H1 (cell line): ENCODE results near the gene PIMREG. TPM values are rescaled to one million over a fixed set of nuclear protein-coding genes. Genes with fewer than 3 reads are reported as not detected.

Experiments
- CTCF ChIA-PET: fragments of 300-600 bp; sonication (Branson Sonifier 250); formaldehyde crosslinking; loops from one replicate; lab custom pipeline; 2021; ENCODE audit not compliant: partially characterized antibody; lab: Charles Lee
- POLR2A ChIA-PET: fragments of 300-600 bp; sonication (Branson Sonifier 250); formaldehyde crosslinking; loops from one replicate; lab custom pipeline; 2021; ENCODE audit warnings: inconsistent platforms; ENCODE audit not compliant: partially characterized antibody; lab: Charles Lee
- DNase-seq, 2 experiments: peaks; one replicate each; pipeline versions ENCODE4 v3.0.0 to v3.0.0-alpha.2; 2010 to 2022; ENCODE audit warnings: low spot score in 2 of 2, low read depth in 1 of 2, mixed read lengths in 1 of 2
- FAIRE-seq: peaks from 2 replicates; lab custom pipeline; 2011; peaks lifted over from hg19 to GRCh38; lab: Jason Lieb, UNC
- H2AFZ ChIP-seq: 2 replicates; pipeline ENCODE4 v1.8.1; 2012; ENCODE audit warnings: low read length, inconsistent platforms
- H2AK5ac ChIP-seq: 2 replicates; pipeline ENCODE4 v1.6.1; 2013; ENCODE audit warnings: low read depth, low read length
- H2BK120ac ChIP-seq: replicated peaks from 2 replicates; pipeline ENCODE3; 2013; ENCODE audit warnings: low read depth, low read length, inconsistent platforms
- H2BK12ac ChIP-seq: 2 replicates; pipeline ENCODE4 v1.6.1; 2013; ENCODE audit warnings: low read depth, low read length
- H2BK15ac ChIP-seq: 2 replicates; pipeline ENCODE4 v1.6.1; 2013; ENCODE audit warnings: low read length
- H2BK20ac ChIP-seq: 2 replicates; pipeline ENCODE4 v1.6.1; 2013; ENCODE audit warnings: low read length
- H2BK5ac ChIP-seq: 2 replicates; pipeline ENCODE4 v1.6.1; 2013; ENCODE audit warnings: low read depth, low read length
- H3K14ac ChIP-seq: 2 replicates; pipeline ENCODE4 v1.6.1; 2013; ENCODE audit warnings: inconsistent platforms; ENCODE audit not compliant: insufficient read length
- H3K18ac ChIP-seq: 2 replicates; pipeline ENCODE4 v1.6.1; 2013; ENCODE audit warnings: low read length; ENCODE audit errors: extremely low read depth
- H3K23ac ChIP-seq: 2 replicates; pipeline ENCODE4 v1.6.1; 2013; ENCODE audit warnings: inconsistent platforms; ENCODE audit not compliant: insufficient read length
- H3K23me2 ChIP-seq: 2 replicates; pipeline ENCODE4 v1.6.1; 2013; ENCODE audit warnings: low read depth, low read length
- H3K27ac ChIP-seq: 2 replicates; pipeline ENCODE4 v1.6.1; 2011; ENCODE audit warnings: low read depth, low read length, inconsistent platforms
- H3K27me3 ChIP-seq, 4 experiments: replicated peaks in 1 of 4; 1 replicate in 1 of 4; 2 replicates in 3 of 4; pipeline versions ENCODE4 v1.6.1 to v1.8.1; 2011 to 2013; ENCODE audit warnings: low read length in 3 of 4, mild to moderate bottlenecking in 3 of 4, inconsistent platforms in 2 of 4, mixed read lengths in 2 of 4, moderate library complexity in 1 of 4; ENCODE audit not compliant: control insufficient read depth in 3 of 4, insufficient read depth in 3 of 4; ENCODE audit errors: extremely low read depth in 1 of 4
- H3K36me3 ChIP-seq, 4 experiments: 2 replicates each; pipeline versions ENCODE4 v1.6.1 to v1.8.1; 2011 to 2013; ENCODE audit warnings: mild to moderate bottlenecking in 4 of 4, low read length in 3 of 4, moderate library complexity in 2 of 4, control low read depth in 1 of 4, inconsistent platforms in 1 of 4; ENCODE audit not compliant: insufficient read depth in 4 of 4, control insufficient read depth in 2 of 4
- H3K4ac ChIP-seq: replicated peaks from 2 replicates; pipeline ENCODE3; 2013; ENCODE audit warnings: low read length, low read depth, mixed read lengths, inconsistent platforms; ENCODE audit not compliant: insufficient read length
- H3K4me1 ChIP-seq, 4 experiments: replicated peaks in 1 of 4; 1 replicate in 1 of 4; 2 replicates in 3 of 4; pipeline versions ENCODE4 v1.6.1 to v1.8.1; 2011 to 2013; ENCODE audit warnings: low read length in 3 of 4, inconsistent platforms in 2 of 4, mixed read lengths in 1 of 4; ENCODE audit not compliant: insufficient read depth in 4 of 4, control insufficient read depth in 3 of 4
- H3K4me2 ChIP-seq, 2 experiments: 2 replicates each; pipeline versions ENCODE4 v1.6.1 to v1.8.1; 2011 to 2013; ENCODE audit warnings: low read depth in 2 of 2, low read length in 2 of 2, control low read depth in 1 of 2, inconsistent platforms in 1 of 2, mild to moderate bottlenecking in 1 of 2; ENCODE audit not compliant: insufficient read depth in 1 of 2
- H3K4me3 ChIP-seq, 4 experiments: fragments of 200-600, 300-600 bp in 1 of 4; sonication (generic), shearing (Covaris generic), sonication (Bioruptor Twin) in 1 of 4; 2 replicates each; pipeline versions ENCODE4 v1.5.1 to v1.8.1; 2011 to 2016; ENCODE audit warnings: low read length in 4 of 4, low read depth in 3 of 4, control low read depth in 2 of 4, inconsistent platforms in 2 of 4, mild to moderate bottlenecking in 2 of 4, mixed read lengths in 1 of 4, moderate library complexity in 1 of 4; ENCODE audit not compliant: insufficient read depth in 2 of 4; ENCODE audit errors: extremely low read depth in 1 of 4
- H3K56ac ChIP-seq: replicated peaks from 2 replicates; pipeline ENCODE3; 2013; ENCODE audit warnings: low read depth, mild to moderate bottlenecking, mixed read lengths, low read length, inconsistent platforms; ENCODE audit not compliant: insufficient read length
- H3K79me1 ChIP-seq: 2 replicates; pipeline ENCODE4 v1.6.1; 2013; ENCODE audit warnings: low read depth, low read length, control low read depth
- H3K79me2 ChIP-seq, 2 experiments: 2 replicates each; pipeline versions ENCODE4 v1.6.1 to v1.8.1; 2012 to 2013; ENCODE audit warnings: low read length in 2 of 2, mild to moderate bottlenecking in 2 of 2, inconsistent platforms in 1 of 2; ENCODE audit not compliant: insufficient read depth in 2 of 2, control insufficient read depth in 1 of 2
- H3K9ac ChIP-seq, 4 experiments: replicated peaks in 1 of 4; 1 replicate in 1 of 4; 2 replicates in 3 of 4; pipeline versions ENCODE4 v1.6.1 to v1.8.1; 2011 to 2013; ENCODE audit warnings: low read depth in 3 of 4, low read length in 3 of 4, control low read depth in 2 of 4, mild to moderate bottlenecking in 2 of 4, moderate library complexity in 2 of 4, inconsistent platforms in 1 of 4; ENCODE audit errors: extremely low read depth in 1 of 4
- H3K9me3 ChIP-seq, 2 experiments: 2 replicates each; pipeline versions ENCODE4 v1.6.1 to v1.8.1; 2012 to 2013; ENCODE audit warnings: mild to moderate bottlenecking in 2 of 2, moderate library complexity in 2 of 2, control low read depth in 1 of 2, inconsistent platforms in 1 of 2, low read depth in 1 of 2, low read length in 1 of 2, mixed read lengths in 1 of 2; ENCODE audit not compliant: insufficient read depth in 2 of 2
- H4K20me1 ChIP-seq, 2 experiments: replicated peaks in 1 of 2; 2 replicates each; pipeline versions ENCODE3 to v1.8.1; 2011 to 2013; ENCODE audit warnings: inconsistent platforms in 2 of 2, low read length in 2 of 2, mild to moderate bottlenecking in 1 of 2; ENCODE audit not compliant: insufficient read depth in 2 of 2, control insufficient read depth in 1 of 2
- H4K5ac ChIP-seq: 2 replicates; pipeline ENCODE4 v1.6.1; 2013; ENCODE audit warnings: low read length, low read depth, mixed read lengths, inconsistent platforms; ENCODE audit not compliant: insufficient read length
- H4K8ac ChIP-seq: 2 replicates; pipeline ENCODE4 v1.8.0; 2013; ENCODE audit warnings: mild to moderate bottlenecking, moderate library complexity, low read length, inconsistent platforms; ENCODE audit not compliant: insufficient read depth; ENCODE audit errors: extremely low read depth
- H4K91ac ChIP-seq: replicated peaks from 2 replicates; pipeline ENCODE3; 2013; ENCODE audit warnings: low read length, mixed read lengths, inconsistent platforms; ENCODE audit not compliant: insufficient read length
- CBX8 ChIP-seq: fragments of 300-800, 300-1000 bp; sonication (generic); IDR thresholded peaks from 2 replicates; pipeline ENCODE4 v1.7.1; 2016; ENCODE audit warnings: low read depth, low read length, borderline replicate concordance
- CEBPB ChIP-seq: IDR thresholded peaks from 2 replicates; pipeline ENCODE4 v1.6.1; 2012; ENCODE audit warnings: low read depth, low read length
- CREB1 ChIP-seq: IDR thresholded peaks from 2 replicates; pipeline ENCODE4 v1.6.1; 2012; ENCODE audit warnings: inconsistent platforms
- GABPA ChIP-seq: IDR thresholded peaks from 2 replicates; pipeline ENCODE4 v1.6.1; 2011; ENCODE audit warnings: mild to moderate bottlenecking, low read length, moderate library complexity, borderline replicate concordance; ENCODE audit not compliant: insufficient read depth
- KDM4A ChIP-seq: IDR thresholded peaks from one replicate; pipeline ENCODE4 v1.7.1; 2012; ENCODE audit warnings: low read depth, mild to moderate bottlenecking, moderate library complexity, low read length, inconsistent platforms; ENCODE audit not compliant: severe bottlenecking
- WGBS, 2 experiments: shearing (Covaris generic) in 1 of 2; methylation state at CpG; one replicate each; pipeline versions ENCODE4 v1.1.6 to v1.1.7; 2013 to 2015; ENCODE audit warnings: low lambda C conversion rate in 2 of 2, mixed read lengths in 2 of 2, inconsistent platforms in 1 of 2, low coverage in 1 of 2, missing lambda C conversion rate in 1 of 2; ENCODE audit not compliant: insufficient replicate concordance in 2 of 2, insufficient coverage in 1 of 2, insufficient read length in 1 of 2; ENCODE audit errors: extremely low coverage in 1 of 2, missing lambda C conversion rate in 1 of 2; 5-methylcytosine and 5-hydroxymethylcytosine counted together
- polyA plus RNA-seq, 7 experiments: library from polyadenylated mRNA; depleted of rRNA in 3 of 7; stranded (reverse) in 5 of 7; unstranded in 2 of 7; fragments of >200 nt in 5 of 7; fragments of 200-250 nt in 2 of 7; gene quantifications; 1 replicate in 5 of 7; 2 replicates in 1 of 7; 4 replicates in 1 of 7; pipeline versions ENCODE4 v1.2.1 to v1.2.3, GENCODE V29; 2011 to 2013; ENCODE audit warnings: missing spikeins in 2 of 7, mixed read lengths in 2 of 7
- total RNA-seq: library from RNA; stranded (reverse); fragmentation: NEBNext Ultra II Directional; extraction: Animal tissue kit (Norgen Biotek cat#: 25700); gene quantifications from 2 replicates; pipeline ENCODE4 v1.2.1, GENCODE V29; 2021

PIMREG gene
- total and polyA plus RNA-seq, 2 of the 8 experiments (the other 6 are each of a cell fraction or from before 2014, with no cell fraction given): 133 to 148 TPM

DNA sequence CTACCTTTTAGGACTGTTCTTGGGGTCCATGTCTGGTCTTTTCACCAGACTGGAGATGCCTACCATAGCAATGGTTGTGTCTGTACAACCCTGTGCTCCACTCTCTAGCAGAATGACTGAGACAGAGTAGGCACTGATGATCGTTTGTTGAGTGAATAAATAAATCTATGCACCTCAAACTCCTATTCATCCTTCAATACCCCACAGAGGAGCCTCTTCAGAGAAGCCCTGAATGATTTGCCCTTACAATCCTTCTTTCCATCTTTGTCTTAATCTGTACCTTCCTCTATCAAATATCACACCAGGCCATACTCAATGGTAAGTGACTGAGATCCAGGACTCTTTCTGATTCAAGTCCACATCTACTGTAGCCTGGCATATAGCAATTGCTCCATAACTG is 23.3 kb downstream of the PIMREG start:
- DNase-seq (no peak), FAIRE-seq (no peak)
- Histone ChIP-seq H3K9me3 (no peaks in the 10 kb centered on the region), H2AK5ac (no peak overlapping the region), H3K18ac (no peak overlapping the region), H3K27me3 (no peaks in the 10 kb centered on the region), H4K20me1 (no peaks in the 10 kb centered on the region), H2BK15ac (no peak overlapping the region), H2BK120ac (no peak overlapping the region), H3K79me2 (no peaks in the 10 kb centered on the region), H2BK20ac (no peak overlapping the region), H2BK5ac (no peak overlapping the region), H3K79me1 (no peaks in the 10 kb centered on the region), H3K56ac (no peak overlapping the region), H3K27ac (no peak overlapping the region), H4K91ac (peak overlapping the region; percentile 0), H3K23ac (no peak overlapping the region), H4K8ac (no peak overlapping the region), H2BK12ac (no peak overlapping the region), H4K5ac (no peak overlapping the region), H3K4me1 (peaks cover 0 to 16% (median 6%) of the 10 kb centered on the region in 4 experiments; a peak in 4 of 7 replicates), H3K9ac (no peak overlapping the region), H2AFZ (no peak overlapping the region), H3K14ac (no peak overlapping the region), H3K23me2 (no peaks in the 10 kb centered on the region), H3K4me3 (no peak overlapping the region), H3K4ac (no peak overlapping the region), H3K4me2 (no peak overlapping the region), H3K36me3 (no peaks in the 10 kb centered on the region)
- ChIA-PET CTCF (interaction anchor here (0.7 to 2.0 kb wide), 2 partner anchors 12 to 36 kb away, joined by 3 to 10 read pairs; no protein-coding TSS in a partner anchor), POLR2A (interaction anchor here (1.4 kb wide), 1 partner anchor 24 kb away, joined by 5 read pairs; no protein-coding TSS in a partner anchor)
- 83% methylated on average over 1 of the region's 1 CpG; no CpG with 5 or more reads in 1 of the 2 experiments for WGBS, 2 experiments
- TF ChIP-seq CEBPB (no peak), KDM4A (no peak), CREB1 (no peak), GABPA (no peak), CBX8 (no peak)
